CD4-positive, alpha-beta T cell treated with Interleukin-15 for 4 hours (primary cell): ENCODE measurements around the gene SNX1.
"Not testable (repeated sequence)": the region's sequence is repeated elsewhere in the genome, so short reads cannot be mapped to it uniquely, and the experiment has no call there.

Source experiments
- DNase-seq: peaks from one replicate; pipeline ENCODE4 v3.0.0-alpha.2; 2020; ENCODE audit warnings: low spot score

The SNX1 gene

GRCh38 chr15:64073496-64073895 lies 22.3 kb upstream of the SNX1 start:
- DNase-seq: not testable (repeated sequence)

GRCh38 chr15:64082757-64083156 lies 13.0 kb upstream of the SNX1 start:
- DNase-seq: no peak

GRCh38 chr15:64089543-64090280 lies 6.1 kb upstream of the SNX1 start:
- DNase-seq: peak; percentile 7

GRCh38 chr15:64090527-64090926 lies 5.3 kb upstream of the SNX1 start:
- DNase-seq: no peak

GRCh38 chr15:64092075-64092820 lies 3.5 kb upstream of the SNX1 start:
- DNase-seq: peak; percentile 33

GRCh38 chr15:64092864-64093626 lies 2.7 kb upstream of the SNX1 start:
- peak; percentile 3 for DNase-seq

GRCh38 chr15:64093627-64094417 lies 2.0 kb upstream of the SNX1 start, which contains the start of gene CIAO2A:
TSS of gene CIAO2A (minus strand) at chr15:64093838. CDS start at chr15:64093768, 70 bp downstream.
- DNase-seq: peak; percentile 94

GRCh38 chr15:64095431-64095794 lies 369 bp upstream of the SNX1 start:
- DNase-seq: no peak

- DNase-seq: no peak
Measured at GRCh38 chr15:64096668-64097384, 1.0 kb downstream of the SNX1 start.

GRCh38 chr15:64099379-64099778 lies 3.6 kb downstream of the SNX1 start:
- no peak for DNase-seq

GRCh38 chr15:64100958-64101357 lies 5.2 kb downstream of the SNX1 start:
- no peak for DNase-seq

GRCh38 chr15:64102497-64102896 lies 6.7 kb downstream of the SNX1 start:
- DNase-seq: no peak

GRCh38 chr15:64105113-64105704 lies 9.4 kb downstream of the SNX1 start:
- DNase-seq: no peak

GRCh38 chr15:64107337-64107736 lies 11.6 kb downstream of the SNX1 start:
- DNase-seq: no peak

- not testable (repeated sequence) for DNase-seq
Measured at GRCh38 chr15:64110108-64110701, 14.4 kb downstream of the SNX1 start.

- no peak for DNase-seq
Measured at GRCh38 chr15:64110950-64111678, 15.3 kb downstream of the SNX1 start.

GRCh38 chr15:64111679-64112050 lies 15.9 kb downstream of the SNX1 start:
- DNase-seq: no peak

- no peak for DNase-seq
Measured at GRCh38 chr15:64112073-64112772, 16.4 kb downstream of the SNX1 start.

GRCh38 chr15:64112904-64113303 lies 17.1 kb downstream of the SNX1 start:
- DNase-seq: no peak
